Type B pancreatic cell (in vitro differentiated cells): ENCODE measurements around the gene SYNJ2. TPM values are rescaled to one million over a fixed set of nuclear protein-coding genes. Genes with fewer than 3 reads are reported as not detected.

Experiments
- DNase-seq: peaks from one replicate; pipeline ENCODE4 v3.0.0; 2021; ENCODE audit warnings: mixed read lengths; ENCODE audit not compliant: unreplicated experiment; ENCODE audit errors: extremely low spot score
- H3K27ac Mint-ChIP-seq: 2 replicates; pipeline ENCODE4 v1.8.0; 2021; ENCODE audit warnings: mild to moderate bottlenecking, mixed read lengths
- H3K27me3 Mint-ChIP-seq: 2 replicates; pipeline ENCODE4 v1.8.0; 2021; ENCODE audit warnings: mixed read lengths
- H3K36me3 Mint-ChIP-seq: 2 replicates; pipeline ENCODE4 v1.8.0; 2021; ENCODE audit warnings: mixed read lengths
- H3K4me1 Mint-ChIP-seq: one replicate; pipeline ENCODE4 v1.8.0; 2021; ENCODE audit warnings: mixed read lengths; ENCODE audit not compliant: unreplicated experiment
- H3K4me3 Mint-ChIP-seq: 2 replicates; pipeline ENCODE4 v1.8.0; 2021; ENCODE audit warnings: mild to moderate bottlenecking, mixed read lengths
- H3K9me3 Mint-ChIP-seq: 2 replicates; pipeline ENCODE4 v1.8.0; 2021; ENCODE audit warnings: mixed read lengths
- CTCF ChIP-seq: fragments of 200-600 bp; sonication (generic); conservative IDR thresholded peaks from 2 replicates; pipeline ENCODE4 v1.5.0; 2021; ENCODE audit warnings: antibody characterized with exemption, mild to moderate bottlenecking
- total RNA-seq: library from RNA; stranded (reverse); gene quantifications from 2 replicates; pipeline ENCODE4 v1.2.1, GENCODE V29; 2021; ENCODE audit warnings: low replicate concordance

SYNJ2 gene
- total RNA-seq, 1 donor from 2014 or later: 17.0 TPM

GRCh38 chr6:158061361-158061708 lies 79.7 kb downstream of the SYNJ2 start:
- no peaks in the 10 kb centered on the region for H3K9me3 Mint-ChIP-seq
- H3K27me3 Mint-ChIP-seq: no peaks in the 10 kb centered on the region
- no peak overlapping the region for H3K27ac Mint-ChIP-seq
- H3K4me3 Mint-ChIP-seq: no peak overlapping the region
- DNase-seq: no peak
- no peaks in the 10 kb centered on the region for H3K36me3 Mint-ChIP-seq
- H3K4me1 Mint-ChIP-seq: peaks cover 6% of the 10 kb centered on the region
- no peak for TF ChIP-seq CTCF

- Mint-ChIP-seq H3K36me3 (peaks cover 5% of the 10 kb centered on the region), H3K4me1 (peaks cover 6% of the 10 kb centered on the region), H3K27me3 (no peaks in the 10 kb centered on the region), H3K9me3 (no peaks in the 10 kb centered on the region), H3K4me3 (no peak overlapping the region), H3K27ac (no peak overlapping the region)
- DNase-seq: no peak
- no peak for TF ChIP-seq CTCF
These were observed 80.2 kb downstream of the SYNJ2 start for GRCh38 chr6:158061709-158062461.

GRCh38 chr6:158063736-158064135 lies 82.1 kb downstream of the SYNJ2 start:
- Mint-ChIP-seq H3K4me1 (peaks cover 10% of the 10 kb centered on the region), H3K27ac (no peak overlapping the region), H3K36me3 (peaks cover 8% of the 10 kb centered on the region), H3K27me3 (no peaks in the 10 kb centered on the region), H3K9me3 (no peaks in the 10 kb centered on the region), H3K4me3 (no peak overlapping the region)
- TF ChIP-seq CTCF: no peak
- no peak for DNase-seq

- no peak for DNase-seq
- H3K36me3 Mint-ChIP-seq: peaks cover 8% of the 10 kb centered on the region
- peaks cover 18% of the 10 kb centered on the region for H3K4me1 Mint-ChIP-seq
- no peak overlapping the region for H3K4me3 Mint-ChIP-seq
- no peak for TF ChIP-seq CTCF
- H3K27ac Mint-ChIP-seq: no peak overlapping the region
- no peaks in the 10 kb centered on the region for H3K9me3 Mint-ChIP-seq
- H3K27me3 Mint-ChIP-seq: no peaks in the 10 kb centered on the region
These were observed 83.1 kb downstream of the SYNJ2 start for GRCh38 chr6:158064725-158065251.

GRCh38 chr6:158066136-158066781 lies 84.6 kb downstream of the SYNJ2 start:
- H3K36me3 Mint-ChIP-seq: peaks cover 8% of the 10 kb centered on the region
- no peak overlapping the region for H3K27ac Mint-ChIP-seq
- DNase-seq: no peak
- H3K4me1 Mint-ChIP-seq: peaks cover 12% of the 10 kb centered on the region
- no peak for TF ChIP-seq CTCF
- no peaks in the 10 kb centered on the region for H3K9me3 Mint-ChIP-seq
- H3K27me3 Mint-ChIP-seq: no peaks in the 10 kb centered on the region
- H3K4me3 Mint-ChIP-seq: no peak overlapping the region
